ENCODE results near the gene NEURL1.
"Not testable (repeated sequence)": the region's sequence is repeated elsewhere in the genome, so short reads cannot be mapped to it uniquely, and the experiment has no call there.

DNA sequence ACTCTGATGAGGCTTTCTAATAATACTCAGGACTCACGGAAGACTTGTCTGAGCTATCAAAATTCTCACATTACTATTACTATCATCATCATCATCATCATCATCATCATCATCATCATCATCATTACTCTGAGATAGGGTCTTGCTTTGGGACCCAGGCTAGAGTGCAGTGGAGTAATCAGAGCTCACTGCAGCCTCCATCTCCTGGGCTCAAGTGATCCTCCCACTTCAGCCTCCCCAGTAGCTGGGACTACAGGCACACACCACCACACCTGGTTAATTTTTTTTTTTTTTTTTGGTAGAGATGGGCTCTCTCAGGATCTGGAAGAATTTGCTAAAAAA is 112.6 kb downstream of the NEURL1 start:
- TF ChIP-seq, protein P1, sequence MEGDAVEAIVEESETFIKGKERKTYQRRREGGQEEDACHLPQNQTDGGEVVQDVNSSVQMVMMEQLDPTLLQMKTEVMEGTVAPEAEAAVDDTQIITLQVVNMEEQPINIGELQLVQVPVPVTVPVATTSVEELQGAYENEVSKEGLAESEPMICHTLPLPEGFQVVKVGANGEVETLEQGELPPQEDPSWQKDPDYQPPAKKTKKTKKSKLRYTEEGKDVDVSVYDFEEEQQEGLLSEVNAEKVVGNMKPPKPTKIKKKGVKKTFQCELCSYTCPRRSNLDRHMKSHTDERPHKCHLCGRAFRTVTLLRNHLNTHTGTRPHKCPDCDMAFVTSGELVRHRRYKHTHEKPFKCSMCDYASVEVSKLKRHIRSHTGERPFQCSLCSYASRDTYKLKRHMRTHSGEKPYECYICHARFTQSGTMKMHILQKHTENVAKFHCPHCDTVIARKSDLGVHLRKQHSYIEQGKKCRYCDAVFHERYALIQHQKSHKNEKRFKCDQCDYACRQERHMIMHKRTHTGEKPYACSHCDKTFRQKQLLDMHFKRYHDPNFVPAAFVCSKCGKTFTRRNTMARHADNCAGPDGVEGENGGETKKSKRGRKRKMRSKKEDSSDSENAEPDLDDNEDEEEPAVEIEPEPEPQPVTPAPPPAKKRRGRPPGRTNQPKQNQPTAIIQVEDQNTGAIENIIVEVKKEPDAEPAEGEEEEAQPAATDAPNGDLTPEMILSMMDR (IDR thresholded peaks at IDR 0.05), result not testable (repeated sequence)
- not testable (repeated sequence) for TF ChIP-seq POLR2A, POLR2AphosphoS5 (IDR thresholded peaks at IDR 0.05)

All from stomach (tissue), 4 donors.